H9 (cell line): ENCODE results near the gene WNK3. TPM values are rescaled to one million over a fixed set of nuclear protein-coding genes. Genes with fewer than 3 reads are reported as not detected.

ENCODE experiments used
- DNase-seq: peaks from one replicate; pipeline ENCODE4 v3.0.0-alpha.2; 2017
- H2AFZ ChIP-seq: one replicate; pipeline ENCODE4 v1.6.1; 2013; ENCODE audit warnings: mild to moderate bottlenecking, low read length, control low read depth, moderate library complexity
- H2AK5ac ChIP-seq: 2 replicates; pipeline ENCODE4 v1.6.1; 2013; ENCODE audit warnings: low read length, control low read depth, mixed read lengths; ENCODE audit not compliant: insufficient read length
- H2BK120ac ChIP-seq: one replicate; pipeline ENCODE4 v1.6.1; 2013; ENCODE audit warnings: low read depth, mild to moderate bottlenecking, low read length, control low read depth, inconsistent platforms; ENCODE audit not compliant: poor library complexity, severe bottlenecking
- H2BK12ac ChIP-seq: 2 replicates; pipeline ENCODE4 v1.6.1; 2013; ENCODE audit warnings: low read length, control low read depth, mixed read lengths, low read depth; ENCODE audit not compliant: insufficient read length
- H2BK15ac ChIP-seq: 2 replicates; pipeline ENCODE4 v1.6.1; 2013; ENCODE audit warnings: low read depth, low read length, control low read depth
- H2BK20ac ChIP-seq: one replicate; pipeline ENCODE4 v1.6.1; 2013; ENCODE audit warnings: low read depth, mild to moderate bottlenecking, low read length, control low read depth, inconsistent platforms; ENCODE audit not compliant: poor library complexity, severe bottlenecking
- H2BK5ac ChIP-seq: 2 replicates; pipeline ENCODE4 v1.6.1; 2013; ENCODE audit warnings: low read length, control low read depth, mixed read lengths; ENCODE audit not compliant: insufficient read length
- H3K14ac ChIP-seq: 2 replicates; pipeline ENCODE4 v1.6.1; 2013; ENCODE audit warnings: low read length, control low read depth; ENCODE audit not compliant: insufficient read depth
- H3K18ac ChIP-seq: 2 replicates; pipeline ENCODE4 v1.6.1; 2013; ENCODE audit warnings: low read depth, mild to moderate bottlenecking, mixed read lengths, low read length, control low read depth; ENCODE audit not compliant: insufficient read length
- H3K23ac ChIP-seq: 2 replicates; pipeline ENCODE4 v1.6.1; 2013; ENCODE audit warnings: low read length, control low read depth, mixed read lengths, low read depth; ENCODE audit not compliant: insufficient read length
- H3K23me2 ChIP-seq: 2 replicates; pipeline ENCODE4 v1.6.1; 2013; ENCODE audit warnings: low read depth, mild to moderate bottlenecking, mixed read lengths, low read length, control low read depth; ENCODE audit not compliant: insufficient read length, poor library complexity, severe bottlenecking
- H3K27ac ChIP-seq: 2 replicates; pipeline ENCODE4 v1.5.1; 2013; ENCODE audit warnings: low read length, control low read depth, mixed read lengths, low read depth; ENCODE audit not compliant: insufficient read length
- H3K27me3 ChIP-seq: 2 replicates; pipeline ENCODE4 v1.6.1; 2013; ENCODE audit warnings: low read length, control low read depth, inconsistent platforms; ENCODE audit not compliant: insufficient read depth
- H3K4ac ChIP-seq: 2 replicates; pipeline ENCODE4 v1.6.1; 2013; ENCODE audit warnings: low read depth, mild to moderate bottlenecking, control low read depth, inconsistent platforms, low read length, moderate library complexity
- H3K4me1 ChIP-seq: 2 replicates; pipeline ENCODE4 v1.6.1; 2013; ENCODE audit warnings: low read length, control low read depth, inconsistent platforms; ENCODE audit not compliant: insufficient read depth
- H3K4me2 ChIP-seq: 2 replicates; pipeline ENCODE4 v1.6.1; 2013; ENCODE audit warnings: low read length, control low read depth, mixed read lengths; ENCODE audit not compliant: insufficient read length, insufficient read depth
- H3K56ac ChIP-seq: 2 replicates; pipeline ENCODE4 v1.6.1; 2013; ENCODE audit warnings: low read depth, mild to moderate bottlenecking, mixed read lengths, low read length, control low read depth; ENCODE audit not compliant: insufficient read length
- H3K79me1 ChIP-seq: 2 replicates; pipeline ENCODE4 v1.6.1; 2013; ENCODE audit warnings: low read depth, mild to moderate bottlenecking, moderate library complexity, low read length, control low read depth, inconsistent platforms; ENCODE audit not compliant: insufficient read depth, poor library complexity, severe bottlenecking
- H3K79me2 ChIP-seq: 2 replicates; pipeline ENCODE4 v1.6.1; 2013; ENCODE audit warnings: low read length, control low read depth, inconsistent platforms; ENCODE audit not compliant: insufficient read depth
- H3K9ac ChIP-seq: 2 replicates; pipeline ENCODE4 v1.6.1; 2013; ENCODE audit warnings: low read length, control low read depth, mixed read lengths; ENCODE audit not compliant: insufficient read length; ENCODE audit errors: extremely low read depth
- H3K9me3 ChIP-seq: one replicate; pipeline ENCODE4 v1.6.1; 2013; ENCODE audit warnings: low read depth, low read length, inconsistent platforms; ENCODE audit not compliant: control insufficient read depth
- H3T11ph ChIP-seq: one replicate; pipeline ENCODE4 v1.6.1; 2013; ENCODE audit warnings: mild to moderate bottlenecking, low read length, control low read depth, inconsistent platforms
- H4K20me1 ChIP-seq: one replicate; pipeline ENCODE4 v1.6.1; 2013; ENCODE audit not compliant: control insufficient read depth, insufficient read length, insufficient read depth
- H4K5ac ChIP-seq: 2 replicates; pipeline ENCODE4 v1.6.1; 2013; ENCODE audit warnings: low read depth, mild to moderate bottlenecking, mixed read lengths, low read length, control low read depth; ENCODE audit not compliant: insufficient read length
- H4K8ac ChIP-seq: replicated peaks from 2 replicates; pipeline ENCODE4 v1.6.1; 2013; ENCODE audit warnings: low read length, control low read depth, mixed read lengths, low read depth; ENCODE audit not compliant: insufficient read length
- H4K91ac ChIP-seq: 2 replicates; pipeline ENCODE4 v1.6.1; 2013; ENCODE audit warnings: low read depth, mild to moderate bottlenecking, moderate library complexity, mixed read lengths, low read length, control low read depth; ENCODE audit not compliant: insufficient read length
- H3K27ac Mint-ChIP-seq, 3 experiments: 2 replicates in 2 of 3; 3 replicates in 1 of 3; pipeline ENCODE4 v1.8.0; 2020 to 2021; ENCODE audit warnings: mixed read lengths in 3 of 3, mild to moderate bottlenecking in 1 of 3, moderate library complexity in 1 of 3
- H3K27me3 Mint-ChIP-seq: 2 replicates; pipeline ENCODE4 v1.8.0; 2021; ENCODE audit warnings: low read depth, mild to moderate bottlenecking, moderate library complexity, mixed read lengths
- H3K36me3 Mint-ChIP-seq, 3 experiments: 2 replicates in 2 of 3; 3 replicates in 1 of 3; pipeline ENCODE4 v1.8.0; 2020 to 2021; ENCODE audit warnings: low read depth in 3 of 3, mixed read lengths in 3 of 3; ENCODE audit not compliant: insufficient read depth in 1 of 3
- H3K4me1 Mint-ChIP-seq, 2 experiments: 2 replicates each; pipeline ENCODE4 v1.8.0; 2020; ENCODE audit warnings: mixed read lengths in 2 of 2
- H3K4me3 Mint-ChIP-seq, 2 experiments: 2 replicates in 1 of 2; 3 replicates in 1 of 2; pipeline ENCODE4 v1.8.0; 2020 to 2021; ENCODE audit warnings: mild to moderate bottlenecking in 2 of 2, mixed read lengths in 2 of 2, moderate library complexity in 1 of 2
- H3K9me3 Mint-ChIP-seq, 2 experiments: 2 replicates in 1 of 2; 3 replicates in 1 of 2; pipeline ENCODE4 v1.8.0; 2020; ENCODE audit warnings: mild to moderate bottlenecking in 2 of 2, mixed read lengths in 2 of 2, moderate library complexity in 1 of 2
- CTCF ChIP-seq: fragments of 200-600 bp; sonication (generic); conservative IDR thresholded peaks from 3 replicates; pipeline ENCODE4 v1.8.0; 2021; ENCODE audit warnings: antibody characterized with exemption, mild to moderate bottlenecking
- WGBS: extraction: QIAGEN DNeasy Blood & Tissue Kit; methylation state at CpG from one replicate; pipeline ENCODE4 v1.1.7; 2013; ENCODE audit warnings: missing lambda C conversion rate, low lambda C conversion rate, mixed read lengths; ENCODE audit not compliant: insufficient read length; ENCODE audit errors: extremely low coverage; 5-methylcytosine and 5-hydroxymethylcytosine counted together
- total RNA-seq: library from RNA; stranded (reverse); gene quantifications from 2 replicates; pipeline ENCODE4 v1.2.1, GENCODE V29; 2021

The WNK3 gene
- total RNA-seq, 1 experiment from 2014 or later: 22.8 TPM

GRCh38 chrX:54166915-54167314 is 190.9 kb downstream of the WNK3 start:
- peaks cover 0 to 4% (median 2%) of the 10 kb centered on the region in 3 experiments; a peak in 4 of 7 replicates for H3K36me3 Mint-ChIP-seq
- H2BK12ac ChIP-seq: no peak overlapping the region
- H2BK15ac ChIP-seq: no peak overlapping the region
- no peaks in the 10 kb centered on the region for H3K27me3 Mint-ChIP-seq
- no peak overlapping the region for H3K4me3 Mint-ChIP-seq
- H3K14ac ChIP-seq: no peak overlapping the region
- H3K18ac ChIP-seq: no peak overlapping the region
- no peak overlapping the region for H3K9ac ChIP-seq
- H3K56ac ChIP-seq: no peak overlapping the region
- H3K4me1 ChIP-seq: no peaks in the 10 kb centered on the region
- H3K4ac ChIP-seq: no peak overlapping the region
- H3K79me1 ChIP-seq: no peaks in the 10 kb centered on the region
- no peaks in the 10 kb centered on the region for H3K23me2 ChIP-seq
- no peak overlapping the region for H2BK120ac ChIP-seq
- WGBS: no CpG with 5 or more reads among the region's 4 CpGs
- peaks cover 39 to 57% of the 10 kb centered on the region in 2 experiments for H3K9me3 Mint-ChIP-seq
- H3K27me3 ChIP-seq: no peaks in the 10 kb centered on the region
- no peak overlapping the region for H3K27ac ChIP-seq
- no peak for TF ChIP-seq CTCF
- no peak overlapping the region for H2AK5ac ChIP-seq
- H2AFZ ChIP-seq: no peak overlapping the region
- H4K20me1 ChIP-seq: no peaks in the 10 kb centered on the region
- H3K23ac ChIP-seq: no peak overlapping the region
- peaks cover 34% of the 10 kb centered on the region for H3K9me3 ChIP-seq
- no peak for DNase-seq
- H2BK20ac ChIP-seq: no peak overlapping the region
- H2BK5ac ChIP-seq: no peak overlapping the region
- no peak overlapping the region for H3K4me2 ChIP-seq
- H3K27ac Mint-ChIP-seq: no peak overlapping the region; a peak in 1 of 7 replicates
- no peak overlapping the region for H4K5ac ChIP-seq
- peaks cover 5 to 10% of the 10 kb centered on the region in 2 experiments; a peak in 2 of 4 replicates for H3K4me1 Mint-ChIP-seq
- H4K91ac ChIP-seq: no peak overlapping the region
- H3T11ph ChIP-seq: no peak overlapping the region
- no peaks in the 10 kb centered on the region; the same call in 1 of the 2 replicates for H3K79me2 ChIP-seq
- H4K8ac ChIP-seq: no peak overlapping the region
